ENCODE results near the gene CNDP1. TPM values are rescaled to one million over a fixed set of nuclear protein-coding genes. Genes with fewer than 3 reads are reported as not detected.

Gene CNDP1
- polyA plus RNA-seq, 1 of the 3 experiments (the other 2 are of a cell fraction), result not detected

- Histone ChIP-seq H3K36me3 (replicated peaks in 1 of 2; ENCODE audit: control insufficient read depth in 1 of 2, insufficient read depth in 2 of 2, low read length in 1 of 2) (peaks cover 0 to 2% of the 10 kb centered on the region in 2 experiments), H3F3A (replicated peaks; ENCODE audit: insufficient read depth) (no peaks in the 10 kb centered on the region), H3K9me3 (no peaks in the 10 kb centered on the region), H3K9ac (no peak overlapping the region), H3K79me2 (ENCODE audit: insufficient read depth) (peaks cover 75% of the 10 kb centered on the region), H3K27ac (ENCODE audit: low read depth in 2 of 2, low read length in 1 of 2) (peak overlapping the region in 1 of 2 experiments; percentile 6; a peak in 1 of 4 replicates), H3K4me1 (ENCODE audit: control insufficient read depth in 1 of 2, insufficient read depth in 2 of 2, low read depth in 1 of 2, low read length in 1 of 2) (no peaks in the 10 kb centered on the region; a peak in 2 of 4 replicates), H3K4me2 (no peak overlapping the region), H3K27me3 (ENCODE audit: insufficient read depth) (no peaks in the 10 kb centered on the region), H3K4me3 (ENCODE audit: low read depth in 2 of 2, low read length in 1 of 2) (no peak overlapping the region), H4K20me1 (ENCODE audit: insufficient read depth) (no peaks in the 10 kb centered on the region), H3K9me2 (no peaks in the 10 kb centered on the region), H2AFZ (ENCODE audit: low read depth) (no peak overlapping the region)
- DNase-seq, result no peak
- ChIA-PET CTCF (interaction anchor here (1.5 kb wide), 1 partner anchor 11 kb away, joined by 3 read pairs; no protein-coding TSS in a partner anchor), POLR2A (no interaction called here)
- TF ChIP-seq EP300 (IDR thresholded peaks at IDR 0.05; ENCODE audit: borderline replicate concordance in 1 of 2, low read depth in 1 of 2, low read length in 1 of 2), result no peak
- no peak for TF ChIP-seq MAX (IDR thresholded peaks at IDR 0.05; ENCODE audit: low read depth)
- TF ChIP-seq ELF1 (IDR thresholded peaks at IDR 0.05), result no peak
- no peak for TF ChIP-seq TEAD4 (IDR thresholded peaks at IDR 0.05; ENCODE audit: borderline replicate concordance, insufficient read depth)
- no peak for TF ChIP-seq NRF1 (IDR thresholded peaks at IDR 0.05; ENCODE audit: low read depth, low read length)
- TF ChIP-seq CHD2 (IDR thresholded peaks at IDR 0.05; ENCODE audit: low read length, partially characterized antibody), result no peak
- no peak for TF ChIP-seq MXI1 (IDR thresholded peaks at IDR 0.05; ENCODE audit: low read depth, low read length)
- no peak for TF ChIP-seq SIN3A (IDR thresholded peaks at IDR 0.05; ENCODE audit: borderline replicate concordance, low read depth, low read length)
- TF ChIP-seq TAF1 (IDR thresholded peaks at IDR 0.05; ENCODE audit: borderline replicate concordance, low read depth, low read length), result no peak
Observed at GRCh38 chr18:74604361-74604760, 70.1 kb downstream of the CNDP1 start.

- H3K4me3 ChIP-seq (ENCODE audit: low read depth in 2 of 2, low read length in 1 of 2), result no peak overlapping the region
- no peak for TF ChIP-seq CTCF (IDR thresholded peaks at IDR 0.05)
- TF ChIP-seq RCOR1 (IDR thresholded peaks at IDR 0.05; ENCODE audit: low read length), result no peak
- TF ChIP-seq CHD2 (IDR thresholded peaks at IDR 0.05; ENCODE audit: low read length, partially characterized antibody), result no peak
- no peak for TF ChIP-seq ELF1 (IDR thresholded peaks at IDR 0.05)
- no peak for TF ChIP-seq TEAD4 (IDR thresholded peaks at IDR 0.05; ENCODE audit: borderline replicate concordance, insufficient read depth)
- no peak for TF ChIP-seq TAF1 (IDR thresholded peaks at IDR 0.05; ENCODE audit: borderline replicate concordance, low read depth, low read length)
- no peak for TF ChIP-seq EP300 (IDR thresholded peaks at IDR 0.05; ENCODE audit: borderline replicate concordance in 1 of 2, low read depth in 1 of 2, low read length in 1 of 2)
- TF ChIP-seq FOXM1 (IDR thresholded peaks at IDR 0.05; ENCODE audit: low read depth), result no peak
- TF ChIP-seq POLR2AphosphoS5 (IDR thresholded peaks at IDR 0.05; ENCODE audit: low read depth, low read length), result no peak
- no peak for TF ChIP-seq SMC3 (IDR thresholded peaks at IDR 0.05; ENCODE audit: low read depth, low read length)
- TF ChIP-seq EZH2phosphoT487 (IDR thresholded peaks at IDR 0.05; ENCODE audit: borderline replicate concordance, low read depth), result no peak
- TF ChIP-seq NFIC (IDR thresholded peaks at IDR 0.05; ENCODE audit: borderline replicate concordance), result no peak
- H3K4me2 ChIP-seq, result no peak overlapping the region
- WGBS (ENCODE audit: low lambda C conversion rate), result 68% methylated on average over 4 of the region's 4 CpGs
- no peak for DNase-seq
- no peak overlapping the region for H2AFZ ChIP-seq (ENCODE audit: low read depth)
- no peaks in the 10 kb centered on the region for H3F3A ChIP-seq (replicated peaks; ENCODE audit: insufficient read depth)
- no peak overlapping the region for H3K9ac ChIP-seq
- H3K9me3 ChIP-seq, result no peaks in the 10 kb centered on the region
- peaks cover 74% of the 10 kb centered on the region for H3K79me2 ChIP-seq (ENCODE audit: insufficient read depth)
- no peaks in the 10 kb centered on the region for H3K27me3 ChIP-seq (ENCODE audit: insufficient read depth)
- H3K9me2 ChIP-seq, result no peaks in the 10 kb centered on the region
- no peaks in the 10 kb centered on the region; a peak in 1 of 4 replicates for H3K4me1 ChIP-seq (ENCODE audit: control insufficient read depth in 1 of 2, insufficient read depth in 2 of 2, low read depth in 1 of 2, low read length in 1 of 2)
- CTCF ChIA-PET, result interaction anchor here (0.6 to 1.5 kb wide), 2 partner anchors 11 to 37 kb away, joined by 3 to 4 read pairs; no protein-coding TSS in a partner anchor
- H3K36me3 ChIP-seq (replicated peaks in 1 of 2; ENCODE audit: control insufficient read depth in 1 of 2, insufficient read depth in 2 of 2, low read length in 1 of 2), result peaks cover 0 to 2% of the 10 kb centered on the region in 2 experiments
- POLR2A ChIA-PET, result no interaction called here
- H4K20me1 ChIP-seq (ENCODE audit: insufficient read depth), result no peaks in the 10 kb centered on the region
- peak overlapping the region in 1 of 2 experiments; percentile 6; a peak in 1 of 4 replicates for H3K27ac ChIP-seq (ENCODE audit: low read depth in 2 of 2, low read length in 1 of 2)
Observed at GRCh38 chr18:74604774-74605173, 70.5 kb downstream of the CNDP1 start.
